Effector memory CD8-positive, alpha-beta T cell (primary cell): ENCODE data around the gene DLGAP1.

ENCODE experiments used
- ATAC-seq: fragments of 150-1000 bp; cut with Tn5 transposase; replicated peaks from 2 replicates; pipeline ENCODE4 v1.10.0; 2021; ENCODE audit warnings: mild to moderate bottlenecking, moderate library complexity
- DNase-seq, 3 experiments: peaks; one replicate each; pipeline ENCODE4 v3.0.0; 2021
- H3K27ac Mint-ChIP-seq, 2 donors: one replicate each; pipeline ENCODE4 v1.8.0; 2022; ENCODE audit warnings: mild to moderate bottlenecking in 2 of 2, mixed read lengths in 2 of 2, moderate library complexity in 2 of 2
- H3K27me3 Mint-ChIP-seq, 2 donors: one replicate each; pipeline ENCODE4 v1.8.0; 2022; ENCODE audit warnings: mixed read lengths in 2 of 2
- H3K36me3 Mint-ChIP-seq: one replicate; pipeline ENCODE4 v1.8.0; 2022; ENCODE audit warnings: mild to moderate bottlenecking, moderate library complexity, mixed read lengths; ENCODE audit not compliant: insufficient read depth
- H3K4me1 Mint-ChIP-seq, 2 donors: one replicate each; pipeline ENCODE4 v1.8.0; 2022; ENCODE audit warnings: low read depth in 2 of 2, mixed read lengths in 2 of 2
- H3K4me3 Mint-ChIP-seq, 2 donors: one replicate each; pipeline ENCODE4 v1.8.0; 2022; ENCODE audit warnings: mild to moderate bottlenecking in 2 of 2, mixed read lengths in 2 of 2, moderate library complexity in 2 of 2
- H3K9me3 Mint-ChIP-seq, 2 donors: one replicate each; pipeline ENCODE4 v1.8.0; 2022; ENCODE audit warnings: mixed read lengths in 2 of 2

DLGAP1 gene

GRCh38 chr18:3861495-3861894 is 593.6 kb downstream of the DLGAP1 start:
- no peak overlapping the region for H3K27ac Mint-ChIP-seq
- no peaks in the 10 kb centered on the region for H3K4me1 Mint-ChIP-seq
- DNase-seq, result no peak
- no peaks in the 10 kb centered on the region for H3K36me3 Mint-ChIP-seq
- peaks cover 31 to 46% of the 10 kb centered on the region in 2 donors for H3K27me3 Mint-ChIP-seq
- ATAC-seq, result no peak
- no peak overlapping the region for H3K4me3 Mint-ChIP-seq
- H3K9me3 Mint-ChIP-seq, result no peaks in the 10 kb centered on the region

- no peak overlapping the region for H3K4me3 Mint-ChIP-seq
- no peaks in the 10 kb centered on the region for H3K36me3 Mint-ChIP-seq
- H3K4me1 Mint-ChIP-seq, result no peaks in the 10 kb centered on the region
- peaks cover 17 to 19% of the 10 kb centered on the region in 2 donors for H3K27me3 Mint-ChIP-seq
- H3K9me3 Mint-ChIP-seq, result no peaks in the 10 kb centered on the region
- DNase-seq, result no peak
- H3K27ac Mint-ChIP-seq, result no peak overlapping the region
- no peak for ATAC-seq
Measured at GRCh38 chr18:3857544-3857943, 597.6 kb downstream of the DLGAP1 start.

- Mint-ChIP-seq H3K27me3 (peaks cover 8 to 12% of the 10 kb centered on the region in 2 donors), H3K36me3 (no peaks in the 10 kb centered on the region), H3K4me1 (no peaks in the 10 kb centered on the region), H3K9me3 (no peaks in the 10 kb centered on the region), H3K4me3 (no peak overlapping the region), H3K27ac (no peak overlapping the region)
- ATAC-seq (no peak), DNase-seq (no peak)
Measured at GRCh38 chr18:3855966-3856365, 599.1 kb downstream of the DLGAP1 start.

- H3K27ac Mint-ChIP-seq, result no peak overlapping the region
- no peak overlapping the region for H3K4me3 Mint-ChIP-seq
- peaks cover 1 to 7% of the 10 kb centered on the region in 2 donors for H3K9me3 Mint-ChIP-seq
- H3K36me3 Mint-ChIP-seq, result no peaks in the 10 kb centered on the region
- DNase-seq (no peak), ATAC-seq (no peak)
- H3K27me3 Mint-ChIP-seq, result peaks cover 9 to 11% of the 10 kb centered on the region in 2 donors
- peaks cover 0 to 2% of the 10 kb centered on the region in 2 donors for H3K4me1 Mint-ChIP-seq
Measured at GRCh38 chr18:3852321-3852720, 602.8 kb downstream of the DLGAP1 start.

GRCh38 chr18:3851159-3851558 is 603.9 kb downstream of the DLGAP1 start:
- peaks cover 3 to 7% of the 10 kb centered on the region in 2 donors for H3K9me3 Mint-ChIP-seq
- H3K27ac Mint-ChIP-seq, result no peak overlapping the region
- DNase-seq, result no peak
- no peaks in the 10 kb centered on the region for H3K36me3 Mint-ChIP-seq
- H3K4me1 Mint-ChIP-seq, result peaks cover 0 to 3% of the 10 kb centered on the region in 2 donors
- H3K4me3 Mint-ChIP-seq, result no peak overlapping the region
- peaks cover 9 to 13% of the 10 kb centered on the region in 2 donors for H3K27me3 Mint-ChIP-seq
- ATAC-seq, result no peak

- peaks cover 0 to 3% of the 10 kb centered on the region in 2 donors for H3K4me1 Mint-ChIP-seq
- H3K27me3 Mint-ChIP-seq, result peaks cover 12 to 13% of the 10 kb centered on the region in 2 donors
- H3K27ac Mint-ChIP-seq, result no peak overlapping the region
- DNase-seq (no peak), ATAC-seq (no peak)
- H3K9me3 Mint-ChIP-seq, result peaks cover 3 to 7% of the 10 kb centered on the region in 2 donors
- H3K36me3 Mint-ChIP-seq, result no peaks in the 10 kb centered on the region
- no peak overlapping the region for H3K4me3 Mint-ChIP-seq
Measured at GRCh38 chr18:3848316-3848715, 606.8 kb downstream of the DLGAP1 start.

GRCh38 chr18:3845161-3845560 is 609.9 kb downstream of the DLGAP1 start:
- Mint-ChIP-seq H3K27me3 (peaks cover 27 to 34% of the 10 kb centered on the region in 2 donors), H3K27ac (no peak overlapping the region), H3K9me3 (peaks cover 3 to 7% of the 10 kb centered on the region in 2 donors), H3K4me1 (peaks cover 0 to 3% of the 10 kb centered on the region in 2 donors), H3K4me3 (no peak overlapping the region), H3K36me3 (no peaks in the 10 kb centered on the region)
- DNase-seq, result no peak
- ATAC-seq, result no peak

GRCh38 chr18:3842844-3843243 is 612.3 kb downstream of the DLGAP1 start:
- Mint-ChIP-seq H3K27ac (no peak overlapping the region), H3K36me3 (no peaks in the 10 kb centered on the region), H3K4me3 (no peak overlapping the region), H3K4me1 (peaks cover 0 to 3% of the 10 kb centered on the region in 2 donors), H3K27me3 (peaks cover 28 to 39% of the 10 kb centered on the region in 2 donors), H3K9me3 (peaks cover 0 to 3% of the 10 kb centered on the region in 2 donors)
- ATAC-seq (no peak), DNase-seq (no peak)

GRCh38 chr18:3840766-3841165 is 614.3 kb downstream of the DLGAP1 start:
- Mint-ChIP-seq H3K27me3 (peaks cover 28 to 31% of the 10 kb centered on the region in 2 donors), H3K27ac (no peak overlapping the region)

GRCh38 chr18:3839581-3839981 is 615.5 kb downstream of the DLGAP1 start:
- DNase-seq (no peak), ATAC-seq (no peak)
- H3K27me3 Mint-ChIP-seq, result peaks cover 28 to 37% of the 10 kb centered on the region in 2 donors
- H3K36me3 Mint-ChIP-seq, result peaks cover 3% of the 10 kb centered on the region
- no peak overlapping the region for H3K4me3 Mint-ChIP-seq
- no peak overlapping the region for H3K27ac Mint-ChIP-seq
- no peaks in the 10 kb centered on the region for H3K4me1 Mint-ChIP-seq
- H3K9me3 Mint-ChIP-seq, result no peaks in the 10 kb centered on the region

More at GRCh38 chr18:3840766-3841165, 614.3 kb downstream of the DLGAP1 start:
- Mint-ChIP-seq H3K36me3 (peaks cover 3% of the 10 kb centered on the region), H3K4me3 (no peak overlapping the region), H3K9me3 (no peaks in the 10 kb centered on the region), H3K4me1 (no peaks in the 10 kb centered on the region)
- no peak for DNase-seq
- no peak for ATAC-seq

- Mint-ChIP-seq H3K27me3 (peaks cover 19 to 32% of the 10 kb centered on the region in 2 donors), H3K9me3 (no peaks in the 10 kb centered on the region), H3K4me1 (no peaks in the 10 kb centered on the region), H3K36me3 (peaks cover 3% of the 10 kb centered on the region), H3K27ac (no peak overlapping the region), H3K4me3 (no peak overlapping the region)
- DNase-seq (no peak), ATAC-seq (no peak)
Measured at GRCh38 chr18:3836483-3837335, 618.4 kb downstream of the DLGAP1 start.

- DNase-seq, result no peak
- H3K9me3 Mint-ChIP-seq, result no peaks in the 10 kb centered on the region
- H3K36me3 Mint-ChIP-seq, result peaks cover 6% of the 10 kb centered on the region
- no peaks in the 10 kb centered on the region for H3K4me1 Mint-ChIP-seq
- peaks cover 0 to 15% of the 10 kb centered on the region in 2 donors for H3K27me3 Mint-ChIP-seq
- H3K4me3 Mint-ChIP-seq, result no peak overlapping the region
- ATAC-seq, result no peak
- H3K27ac Mint-ChIP-seq, result no peak overlapping the region
Measured at GRCh38 chr18:3832025-3832638, 623.0 kb downstream of the DLGAP1 start.

- H3K27ac Mint-ChIP-seq, result no peak overlapping the region
- DNase-seq (no peak), ATAC-seq (no peak)
- peaks cover 3% of the 10 kb centered on the region for H3K36me3 Mint-ChIP-seq
- H3K4me3 Mint-ChIP-seq, result no peak overlapping the region
- H3K4me1 Mint-ChIP-seq, result no peaks in the 10 kb centered on the region
- peaks cover 15 to 26% of the 10 kb centered on the region in 2 donors for H3K27me3 Mint-ChIP-seq
- no peaks in the 10 kb centered on the region for H3K9me3 Mint-ChIP-seq
Measured at GRCh38 chr18:3830604-3831003, 624.5 kb downstream of the DLGAP1 start.
